Measurements from ENCODE around the gene MVD.

Gene MVD

GRCh38 chr16:88646345-88647034, 16.4 kb downstream of the MVD start:
- no peak overlapping the region for H3K27ac ChIP-seq
- no peak for DNase-seq (ENCODE audit: low read depth, low spot score)

GRCh38 chr16:88645941-88646340, 16.9 kb downstream of the MVD start:
- no peak for DNase-seq (ENCODE audit: low read depth, low spot score)
- no peak overlapping the region for H3K27ac ChIP-seq

- H3K27ac ChIP-seq, result no peak overlapping the region
- DNase-seq (ENCODE audit: low read depth, low spot score), result no peak
Observed at GRCh38 chr16:88645455-88645854, 17.4 kb downstream of the MVD start.

- DNase-seq (ENCODE audit: low read depth, low spot score), result no peak
- H3K27ac ChIP-seq, result no peak overlapping the region
Observed at GRCh38 chr16:88643644-88643932, 19.3 kb downstream of the MVD start.

- no peak overlapping the region for H3K27ac ChIP-seq
Observed at GRCh38 chr16:88642881-88643643, 19.8 kb downstream of the MVD start.

GRCh38 chr16:88640498-88641247, 22.2 kb downstream of the MVD start:
- H3K27ac ChIP-seq, result no peak overlapping the region
- no peak for DNase-seq (ENCODE audit: low read depth, low spot score)

More at GRCh38 chr16:88642881-88643643, 19.8 kb downstream of the MVD start:
- no peak for DNase-seq (ENCODE audit: low read depth, low spot score)

GRCh38 chr16:88640039-88640495, 22.8 kb downstream of the MVD start:
- H3K27ac ChIP-seq, result no peak overlapping the region
- DNase-seq (ENCODE audit: low read depth, low spot score), result no peak

- H3K27ac ChIP-seq, result no peak overlapping the region
- no peak for DNase-seq (ENCODE audit: low read depth, low spot score)
Observed at GRCh38 chr16:88639231-88640038, 23.5 kb downstream of the MVD start.

- no peak for DNase-seq (ENCODE audit: low read depth, low spot score)
- no peak within 1 kb of the TSS for H3K27ac ChIP-seq
Observed at GRCh38 chr16:88638323-88639230, 24.3 kb downstream of the MVD start, which contains the start of gene IL17C. IL17C (plus strand) TSS chr16:88638572; CDS start chr16:88638642, 70 bp downstream.

GRCh38 chr16:88636488-88637265, 26.2 kb downstream of the MVD start:
- DNase-seq (ENCODE audit: low read depth, low spot score), result no peak
- H3K27ac ChIP-seq, result no peak overlapping the region

GRCh38 chr16:88635671-88636319, 27.1 kb downstream of the MVD start:
- H3K27ac ChIP-seq, result no peak overlapping the region
- DNase-seq (ENCODE audit: low read depth, low spot score), result no peak

GRCh38 chr16:88634994-88635670, 27.8 kb downstream of the MVD start:
- no peak for DNase-seq (ENCODE audit: low read depth, low spot score)
- no peak overlapping the region for H3K27ac ChIP-seq

- DNase-seq (ENCODE audit: low read depth, low spot score), result no peak
- H3K27ac ChIP-seq, result no peak overlapping the region
Observed at GRCh38 chr16:88634141-88634993, 28.5 kb downstream of the MVD start.

- no peak overlapping the region for H3K27ac ChIP-seq
- DNase-seq (ENCODE audit: low read depth, low spot score), result no peak
Observed at GRCh38 chr16:88633684-88634140, 29.2 kb downstream of the MVD start.

- no peak for DNase-seq (ENCODE audit: low read depth, low spot score)
Observed at GRCh38 chr16:88632587-88632930, 30.3 kb downstream of the MVD start.

GRCh38 chr16:88631920-88632586, 30.8 kb downstream of the MVD start:
- H3K27ac ChIP-seq, result no peak overlapping the region
- no peak for DNase-seq (ENCODE audit: low read depth, low spot score)

More at GRCh38 chr16:88632587-88632930, 30.3 kb downstream of the MVD start:
- no peak overlapping the region for H3K27ac ChIP-seq
